Activated naive CD4-positive, alpha-beta T cell treated with anti-CD3 and anti-CD28 coated beads for 36 hours (primary cell): ENCODE measurements around the gene SIGLEC1. TPM values are rescaled to one million over a fixed set of nuclear protein-coding genes. Genes with fewer than 3 reads are reported as not detected.
A peak's percentile ranks its signal among the peaks of the same experiment; 100 is the strongest.

Experiments used
- CTCF ChIA-PET: fragments of 350-600 bp; sonication (Branson Sonifier 250); formaldehyde crosslinking; loops from one replicate; lab custom pipeline; 2021; ENCODE audit warnings: antibody characterized with exemption; lab: Charles Lee
- DNase-seq: peaks from one replicate; pipeline ENCODE4 v3.0.0-alpha.2; 2020
- H3K27ac Mint-ChIP-seq: one replicate; pipeline ENCODE4 v1.8.0; 2021; ENCODE audit warnings: mild to moderate bottlenecking, mixed read lengths
- H3K27me3 Mint-ChIP-seq: one replicate; pipeline ENCODE4 v1.8.0; 2021; ENCODE audit warnings: low read depth, mixed read lengths
- H3K36me3 Mint-ChIP-seq: one replicate; pipeline ENCODE4 v1.8.0; 2021; ENCODE audit warnings: low read depth, mixed read lengths
- H3K4me1 Mint-ChIP-seq: one replicate; pipeline ENCODE4 v1.8.0; 2021; ENCODE audit warnings: low read depth, mixed read lengths
- H3K4me3 Mint-ChIP-seq: one replicate; pipeline ENCODE4 v1.8.0; 2021; ENCODE audit warnings: mild to moderate bottlenecking, moderate library complexity, mixed read lengths
- H3K9me3 Mint-ChIP-seq: one replicate; pipeline ENCODE4 v1.8.0; 2021; ENCODE audit warnings: mixed read lengths
- intact Hi-C: fragments of 100-400 bp; cut with micrococcal nuclease; formaldehyde crosslinking; loops from one replicate; pipeline ENCODE4 v1.15.1; 2023
- total RNA-seq, 2 experiments: library from RNA; stranded (reverse); gene quantifications; one replicate each; pipeline ENCODE4 v1.2.3, GENCODE V29; 2021

Gene SIGLEC1
- total RNA-seq, 2 experiments from 2014 or later: 0.02 TPM; not detected in 1

DNA sequence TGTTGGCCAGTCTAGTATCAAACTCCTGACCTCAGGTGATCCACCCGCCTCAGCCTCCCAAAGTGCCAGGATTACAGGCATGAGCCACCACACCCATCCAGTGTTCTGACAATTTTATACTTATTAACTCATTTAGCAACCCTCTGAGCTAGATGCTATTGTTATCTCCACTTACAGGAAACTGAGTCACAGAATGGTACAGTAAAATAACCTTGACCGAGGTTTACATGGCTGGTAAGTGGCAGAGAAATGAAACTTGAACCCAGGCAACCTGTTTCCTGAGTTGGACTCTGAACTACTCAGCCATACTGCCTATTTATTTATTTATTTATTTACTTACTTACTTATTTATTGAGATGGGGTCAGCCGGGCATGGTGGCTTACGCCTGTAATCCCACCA, 6.6 kb upstream of the SIGLEC1 start:
- Mint-ChIP-seq H3K4me3 (no peak overlapping the region), H3K4me1 (no peaks in the 10 kb centered on the region), H3K9me3 (no peaks in the 10 kb centered on the region), H3K27ac (no peak overlapping the region), H3K36me3 (no peaks in the 10 kb centered on the region), H3K27me3 (peaks cover 4% of the 10 kb centered on the region)
- DNase-seq: no peak
- CTCF ChIA-PET: interaction anchor here (1.7 to 1.8 kb wide), 2 partner anchors 8 to 42 kb away, joined by 6 to 10 read pairs; no protein-coding TSS in a partner anchor
- intact Hi-C loops: no loop called here

DNA sequence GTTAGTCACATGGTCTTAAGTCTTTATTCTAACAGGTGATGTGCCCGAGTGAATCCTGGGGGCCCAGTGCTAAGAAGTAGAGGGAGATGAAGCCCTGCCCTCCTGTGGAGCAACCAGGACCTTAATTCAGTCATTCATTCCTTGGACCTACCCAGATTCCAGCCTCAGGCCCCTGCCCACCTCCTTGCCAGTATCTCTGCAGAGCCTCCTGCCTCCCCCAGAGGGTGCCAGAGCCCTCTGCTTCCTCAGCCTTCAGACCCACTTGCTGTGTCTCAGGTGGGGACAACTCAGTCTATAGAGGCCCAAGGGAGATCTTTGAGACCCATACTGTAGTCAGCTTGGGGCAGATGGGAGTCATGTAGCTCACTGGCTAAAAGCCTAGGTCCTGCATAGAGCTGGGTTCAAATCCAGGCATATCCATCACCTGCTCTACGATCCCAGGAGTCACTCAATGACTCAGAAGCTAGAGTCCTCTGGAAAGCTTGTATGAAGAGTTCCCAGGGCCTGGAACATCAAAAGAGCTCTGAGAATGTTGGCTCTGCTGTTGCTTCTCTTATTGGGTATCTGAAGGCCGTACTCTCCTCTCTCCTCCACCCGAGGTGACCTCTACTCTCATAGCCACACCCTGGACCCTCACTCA, 3.9 kb upstream of the SIGLEC1 start:
- Mint-ChIP-seq H3K9me3 (no peaks in the 10 kb centered on the region), H3K4me3 (no peak overlapping the region), H3K4me1 (no peaks in the 10 kb centered on the region), H3K27me3 (peaks cover 5% of the 10 kb centered on the region), H3K27ac (no peak overlapping the region), H3K36me3 (no peaks in the 10 kb centered on the region)
- DNase-seq: peak; percentile 24
- intact Hi-C loops: loop anchor here (1.0 kb wide), 2 partner anchors 52 to 139 kb away; no protein-coding TSS in a partner anchor
- CTCF ChIA-PET: interaction anchor here (0.6 to 1.5 kb wide), 8 partner anchors 12 to 463 kb away, joined by 3 to 6 read pairs (median 3); partner anchors contain the start of gene ADISSP

DNA sequence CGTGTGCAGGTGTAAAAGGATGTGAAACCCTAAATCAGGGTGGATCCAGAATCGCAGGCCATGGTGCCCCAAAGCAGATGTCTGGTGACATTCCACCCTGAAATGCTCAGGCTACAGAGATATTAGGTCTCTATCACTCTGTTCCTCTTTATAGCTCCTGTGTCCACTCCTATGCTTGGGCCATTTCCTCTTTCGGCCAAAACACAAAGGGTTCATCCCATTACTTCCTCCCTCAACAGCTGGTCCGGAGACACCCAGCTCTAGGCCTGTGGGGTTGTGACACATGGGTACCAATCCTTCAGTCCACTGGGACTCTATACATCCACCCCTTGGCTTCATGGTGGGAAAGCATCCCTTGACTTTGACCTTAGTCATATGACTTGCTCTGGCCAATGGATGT, 1.7 kb upstream of the SIGLEC1 start:
- no peaks in the 10 kb centered on the region for H3K9me3 Mint-ChIP-seq
- no peak overlapping the region for H3K4me3 Mint-ChIP-seq
- H3K36me3 Mint-ChIP-seq: no peaks in the 10 kb centered on the region
- no peak overlapping the region for H3K27ac Mint-ChIP-seq
- CTCF ChIA-PET: interaction anchor here (0.6 kb wide), 1 partner anchor 19 kb away, joined by 4 read pairs; no protein-coding TSS in a partner anchor
- DNase-seq: no peak
- no peaks in the 10 kb centered on the region for H3K4me1 Mint-ChIP-seq
- H3K27me3 Mint-ChIP-seq: peaks cover 5% of the 10 kb centered on the region
- intact Hi-C loops: no loop called here

DNA sequence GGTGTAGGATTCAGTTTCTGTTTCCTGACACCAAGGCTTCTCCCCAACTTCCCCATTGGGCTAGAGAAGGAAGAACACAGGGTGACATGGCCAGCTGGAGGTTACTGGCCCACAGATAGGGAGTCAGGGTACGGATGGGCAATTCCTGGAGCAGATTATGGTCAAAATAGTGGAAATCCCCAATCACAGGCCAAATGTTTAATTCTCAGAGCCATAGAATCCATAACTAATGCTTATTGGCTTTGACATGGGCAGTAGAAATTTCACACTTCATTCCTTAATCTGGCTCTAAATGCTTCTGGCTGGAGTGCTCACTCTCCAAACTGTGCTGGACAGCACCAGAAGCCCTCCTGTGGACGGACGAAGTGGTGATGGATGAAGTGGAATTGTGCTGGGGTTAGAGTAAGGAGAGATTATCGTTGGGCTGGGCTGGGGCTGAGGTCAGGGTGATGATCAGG, 887 bp downstream of the SIGLEC1 start:
- CTCF ChIA-PET: interaction anchor here (0.6 to 2.5 kb wide), 29 partner anchors 8 to 588 kb away, joined by 3 to 46 read pairs (median 4); no protein-coding TSS in a partner anchor
- DNase-seq: no peak
- Mint-ChIP-seq H3K4me1 (no peaks in the 10 kb centered on the region), H3K36me3 (no peaks in the 10 kb centered on the region), H3K4me3 (no peak overlapping the region), H3K27ac (no peak overlapping the region), H3K9me3 (no peaks in the 10 kb centered on the region), H3K27me3 (peaks cover 3% of the 10 kb centered on the region)
- intact Hi-C loops: loop anchor here (1.0 kb wide), 2 partner anchors 35 to 148 kb away; no protein-coding TSS in a partner anchor

DNA sequence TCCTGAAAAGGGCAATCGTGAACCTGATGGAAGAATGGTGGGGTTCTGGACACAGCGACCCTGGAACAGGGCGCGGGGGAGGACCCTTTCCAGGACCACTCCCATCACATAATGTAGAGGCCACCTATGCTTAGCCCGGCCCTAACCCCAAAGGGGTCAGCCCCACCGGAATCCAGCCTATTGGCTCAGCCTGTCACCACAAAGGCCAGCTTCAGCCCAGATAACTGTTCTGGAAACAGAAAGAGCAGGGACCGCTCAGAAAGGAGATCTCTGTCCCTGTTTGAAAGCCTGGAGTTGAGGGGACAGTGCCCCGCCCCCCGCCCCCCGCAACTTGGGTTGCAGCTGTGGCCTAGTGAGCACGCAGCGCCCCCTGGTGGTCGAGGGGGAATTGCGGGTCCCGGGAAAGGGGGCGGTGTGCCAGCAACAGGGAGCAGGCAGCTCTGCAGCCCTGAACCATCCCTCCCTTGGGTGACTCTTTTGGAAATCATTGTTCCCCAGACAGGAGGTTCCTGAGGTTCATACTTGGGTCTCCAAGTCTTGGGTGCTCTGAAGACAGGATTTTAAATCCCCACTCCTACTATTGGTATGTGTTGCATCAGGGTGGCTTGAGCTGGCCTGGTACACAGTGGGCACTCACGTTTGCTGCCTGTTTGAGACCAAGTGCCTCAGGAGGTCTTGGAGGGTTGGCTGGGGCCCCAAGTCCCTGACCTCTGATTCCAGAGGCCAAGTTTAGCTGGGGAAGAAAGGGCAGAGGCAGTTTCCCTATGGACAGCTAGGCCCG, 1.5 kb downstream of the SIGLEC1 start:
- DNase-seq: peak; percentile 80
- intact Hi-C loops: loop anchor here (1.0 kb wide), 2 partner anchors 35 to 148 kb away; no protein-coding TSS in a partner anchor
- Mint-ChIP-seq H3K27ac (no peak overlapping the region), H3K36me3 (no peaks in the 10 kb centered on the region), H3K27me3 (peaks cover 3% of the 10 kb centered on the region), H3K4me3 (no peak overlapping the region), H3K4me1 (no peaks in the 10 kb centered on the region), H3K9me3 (no peaks in the 10 kb centered on the region)
- CTCF ChIA-PET: interaction anchor here (0.6 to 2.5 kb wide), 37 partner anchors 9 to 589 kb away, joined by 3 to 46 read pairs (median 3); no protein-coding TSS in a partner anchor

DNA sequence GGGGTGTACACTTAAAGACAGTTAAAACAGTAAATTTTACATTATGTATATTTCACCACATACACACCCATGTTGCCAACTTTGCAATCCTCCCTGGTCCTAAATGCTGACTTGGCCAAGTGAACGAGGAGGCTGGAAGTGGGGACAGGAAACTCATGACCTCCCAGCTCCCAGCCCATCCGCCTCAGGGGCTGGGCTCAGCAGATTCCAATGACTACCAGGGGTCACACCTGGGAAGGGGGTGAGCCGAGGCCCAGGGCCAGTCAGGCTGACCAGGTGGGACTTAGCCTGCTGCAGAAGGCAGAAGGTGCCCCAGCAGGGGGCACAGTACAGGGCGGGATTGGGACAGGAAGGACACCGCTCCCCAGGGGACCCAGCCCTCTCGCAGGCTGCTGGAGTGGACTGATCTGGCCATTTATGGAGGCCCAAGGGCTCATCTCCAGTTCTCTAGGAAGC, 2.4 kb downstream of the SIGLEC1 start:
- Mint-ChIP-seq H3K27me3 (peaks cover 3% of the 10 kb centered on the region), H3K27ac (no peak overlapping the region), H3K9me3 (no peaks in the 10 kb centered on the region), H3K4me1 (no peaks in the 10 kb centered on the region), H3K4me3 (no peak overlapping the region), H3K36me3 (no peaks in the 10 kb centered on the region)
- no peak for DNase-seq
- intact Hi-C loops: no loop called here
- CTCF ChIA-PET: interaction anchor here (0.6 to 2.5 kb wide), 19 partner anchors 10 to 418 kb away, joined by 3 to 46 read pairs (median 3); no protein-coding TSS in a partner anchor

DNA sequence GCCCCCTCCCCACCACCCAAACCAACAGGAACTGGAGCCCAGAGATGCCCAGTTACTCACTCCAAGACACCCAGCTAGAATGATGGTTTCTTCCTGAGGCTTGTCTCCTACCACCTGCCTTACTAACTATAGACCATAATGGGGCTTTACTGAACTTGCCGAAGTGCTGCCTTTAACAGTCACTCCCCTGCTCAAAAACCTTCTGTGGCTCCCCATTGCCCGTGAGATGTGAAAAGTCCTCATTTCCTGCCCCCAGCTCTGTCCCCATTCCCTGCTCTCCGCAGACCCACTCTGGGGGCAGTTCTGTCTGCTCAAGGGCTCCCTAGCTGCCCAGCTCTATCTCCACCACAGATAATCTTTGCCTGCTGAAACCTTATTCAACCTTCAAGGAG, 4.9 kb downstream of the SIGLEC1 start:
- CTCF ChIA-PET: interaction anchor here (0.9 to 1.2 kb wide), 3 partner anchors 10 to 144 kb away, joined by 3 to 4 read pairs (median 3); no protein-coding TSS in a partner anchor
- intact Hi-C loops: no loop called here
- peaks cover 4% of the 10 kb centered on the region for H3K27me3 Mint-ChIP-seq
- H3K4me1 Mint-ChIP-seq: no peaks in the 10 kb centered on the region
- no peak for DNase-seq
- no peaks in the 10 kb centered on the region for H3K36me3 Mint-ChIP-seq
- no peaks in the 10 kb centered on the region for H3K9me3 Mint-ChIP-seq
- no peak overlapping the region for H3K27ac Mint-ChIP-seq
- H3K4me3 Mint-ChIP-seq: no peak overlapping the region

DNA sequence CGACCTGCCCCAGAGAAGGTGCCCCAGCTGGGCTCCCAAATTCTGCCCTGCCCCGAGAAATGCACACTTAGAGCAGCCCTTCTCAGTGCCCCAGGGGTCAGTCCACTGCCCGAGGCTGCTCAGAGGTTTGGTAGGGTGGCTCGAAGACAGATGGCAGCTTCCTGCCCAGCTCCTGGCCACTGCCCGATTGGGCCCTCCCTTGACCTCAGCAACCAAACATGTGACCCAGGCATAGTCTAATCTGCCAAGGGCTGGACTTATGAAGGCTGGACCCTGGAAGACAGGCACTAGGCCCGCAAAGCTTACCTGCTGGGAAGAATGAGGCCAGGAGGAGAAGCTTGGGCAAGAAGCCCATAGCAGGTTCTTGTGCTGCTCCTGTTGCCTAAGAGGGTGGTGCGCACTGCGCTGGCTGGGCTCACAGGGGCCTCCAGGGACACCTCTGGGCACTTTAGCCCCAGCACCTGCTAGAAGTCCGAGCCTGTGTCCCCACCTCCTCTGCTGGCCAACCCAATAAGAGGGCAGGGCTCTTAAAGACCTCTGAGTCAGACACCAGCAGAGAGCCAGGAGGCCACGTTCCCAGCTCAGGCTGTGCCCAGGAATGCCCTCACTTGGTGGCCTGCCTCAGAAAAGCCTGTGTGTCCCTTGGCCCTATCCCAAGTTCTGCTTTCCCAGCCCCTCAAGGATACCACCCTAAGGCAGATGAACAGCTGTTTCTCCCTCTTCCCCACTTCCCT, 5.5 kb downstream of the SIGLEC1 start:
- H3K36me3 Mint-ChIP-seq: no peaks in the 10 kb centered on the region
- no peaks in the 10 kb centered on the region for H3K9me3 Mint-ChIP-seq
- no peak overlapping the region for H3K4me3 Mint-ChIP-seq
- no peak for DNase-seq
- peaks cover 4% of the 10 kb centered on the region for H3K27me3 Mint-ChIP-seq
- CTCF ChIA-PET: interaction anchor here (0.9 to 1.4 kb wide), 4 partner anchors 10 to 42 kb away, joined by 3 to 5 read pairs (median 4); no protein-coding TSS in a partner anchor
- no peak overlapping the region for H3K27ac Mint-ChIP-seq
- no peaks in the 10 kb centered on the region for H3K4me1 Mint-ChIP-seq
- intact Hi-C loops: no loop called here

DNA sequence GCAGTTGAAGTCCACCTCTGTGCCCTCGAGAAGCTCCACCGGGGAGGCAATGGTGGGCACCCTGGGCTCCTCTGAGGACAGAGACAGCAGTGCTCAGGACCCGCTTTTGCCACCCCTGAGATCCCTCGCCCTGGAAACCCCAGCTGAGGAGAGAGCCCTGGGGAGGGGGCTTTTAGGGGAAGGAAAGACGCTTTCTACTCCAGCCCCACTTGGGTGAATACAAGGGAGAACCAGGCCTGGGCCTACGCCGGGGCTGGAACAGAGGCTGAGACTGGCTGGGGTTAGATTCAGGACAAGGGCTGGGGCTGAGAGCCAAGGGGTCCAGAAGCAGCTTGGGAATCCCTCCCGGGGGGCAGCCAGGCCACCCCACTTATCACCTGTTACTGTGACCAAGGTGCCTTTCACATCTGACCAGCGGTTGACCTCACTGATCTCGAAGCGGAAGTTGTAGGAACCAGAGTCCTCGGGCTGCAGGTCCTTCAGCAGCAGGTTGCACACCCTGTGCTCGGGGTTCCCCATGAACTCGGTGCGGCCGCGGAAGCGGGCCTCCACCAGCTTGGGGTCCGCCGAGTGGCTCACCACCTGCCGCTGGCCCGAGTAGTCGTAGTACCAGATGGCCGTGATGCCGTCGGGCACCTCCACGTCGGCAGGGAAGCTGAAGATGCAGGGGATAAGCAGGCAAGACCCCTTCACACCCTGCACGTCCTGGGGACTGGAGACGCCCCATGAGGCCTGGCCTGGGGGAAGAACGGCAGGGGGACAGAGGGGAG, 6.2 kb downstream of the SIGLEC1 start:
- intact Hi-C loops: no loop called here
- H3K27ac Mint-ChIP-seq: no peak overlapping the region
- no peak overlapping the region for H3K4me3 Mint-ChIP-seq
- no peaks in the 10 kb centered on the region for H3K9me3 Mint-ChIP-seq
- H3K27me3 Mint-ChIP-seq: peaks cover 2% of the 10 kb centered on the region
- no peaks in the 10 kb centered on the region for H3K36me3 Mint-ChIP-seq
- DNase-seq: no peak
- H3K4me1 Mint-ChIP-seq: no peaks in the 10 kb centered on the region
- CTCF ChIA-PET: interaction anchor here (1.2 to 1.4 kb wide), 2 partner anchors 10 to 43 kb away, joined by 3 to 5 read pairs; no protein-coding TSS in a partner anchor

DNA sequence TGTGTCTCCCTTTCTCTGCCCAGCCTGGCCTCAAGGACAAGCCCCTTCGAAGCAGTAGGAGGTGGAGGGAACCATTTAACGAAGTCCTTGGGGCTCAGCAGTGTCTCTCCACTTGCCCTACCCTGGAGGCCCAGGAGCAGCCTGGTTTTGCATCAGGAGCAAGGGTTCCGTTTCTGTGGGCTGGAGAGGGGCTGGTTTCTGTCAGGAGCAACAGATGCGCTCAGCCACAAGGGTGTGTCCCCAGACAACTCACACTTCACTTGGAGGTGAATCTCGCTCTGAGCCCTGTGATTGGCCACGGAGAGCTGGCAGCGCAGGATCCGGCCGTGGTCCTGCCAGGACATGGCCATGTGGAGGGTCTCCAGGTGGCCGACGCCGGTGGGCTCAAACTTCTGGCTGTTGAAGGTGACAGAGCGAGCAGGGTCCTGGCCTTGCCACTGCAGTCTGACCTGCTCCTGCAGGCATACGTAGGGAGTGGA, 6.9 kb downstream of the SIGLEC1 start:
- DNase-seq: no peak
- no peaks in the 10 kb centered on the region for H3K36me3 Mint-ChIP-seq
- no peak overlapping the region for H3K27ac Mint-ChIP-seq
- intact Hi-C loops: no loop called here
- H3K9me3 Mint-ChIP-seq: no peaks in the 10 kb centered on the region
- H3K4me3 Mint-ChIP-seq: no peak overlapping the region
- CTCF ChIA-PET: interaction anchor here (1.2 to 1.4 kb wide), 2 partner anchors 10 to 44 kb away, joined by 3 to 5 read pairs; no protein-coding TSS in a partner anchor
- H3K4me1 Mint-ChIP-seq: no peaks in the 10 kb centered on the region
- peaks cover 2% of the 10 kb centered on the region for H3K27me3 Mint-ChIP-seq

DNA sequence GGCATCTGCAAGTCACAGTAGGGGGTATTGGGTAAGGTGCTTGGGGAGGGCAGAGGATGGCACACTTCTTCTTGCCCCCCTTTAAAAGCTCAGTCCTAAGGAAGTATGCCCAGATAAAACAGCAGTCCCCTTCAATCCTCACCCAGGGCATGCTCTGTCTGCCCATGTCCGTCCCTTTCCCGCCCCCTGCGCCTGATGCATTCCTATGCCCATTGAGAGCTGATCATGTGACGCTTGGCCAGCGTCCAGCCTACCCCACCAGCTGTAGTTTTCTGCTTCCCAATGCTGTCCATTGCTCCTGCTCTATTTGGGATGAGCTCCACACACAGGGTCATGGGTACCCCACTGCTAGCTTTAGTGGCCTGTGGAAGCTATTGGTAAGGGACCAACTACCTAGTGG, 8.3 kb downstream of the SIGLEC1 start:
- Mint-ChIP-seq H3K36me3 (no peaks in the 10 kb centered on the region), H3K4me1 (no peaks in the 10 kb centered on the region), H3K27me3 (peaks cover 2% of the 10 kb centered on the region), H3K9me3 (no peaks in the 10 kb centered on the region), H3K4me3 (no peak overlapping the region), H3K27ac (no peak overlapping the region)
- no peak for DNase-seq
- CTCF ChIA-PET: interaction anchor here (0.6 to 1.4 kb wide), 5 partner anchors 12 to 141 kb away, joined by 3 to 11 read pairs (median 3); no protein-coding TSS in a partner anchor
- intact Hi-C loops: no loop called here
